ENCODE measurements around the gene MLLT3.

DNA sequence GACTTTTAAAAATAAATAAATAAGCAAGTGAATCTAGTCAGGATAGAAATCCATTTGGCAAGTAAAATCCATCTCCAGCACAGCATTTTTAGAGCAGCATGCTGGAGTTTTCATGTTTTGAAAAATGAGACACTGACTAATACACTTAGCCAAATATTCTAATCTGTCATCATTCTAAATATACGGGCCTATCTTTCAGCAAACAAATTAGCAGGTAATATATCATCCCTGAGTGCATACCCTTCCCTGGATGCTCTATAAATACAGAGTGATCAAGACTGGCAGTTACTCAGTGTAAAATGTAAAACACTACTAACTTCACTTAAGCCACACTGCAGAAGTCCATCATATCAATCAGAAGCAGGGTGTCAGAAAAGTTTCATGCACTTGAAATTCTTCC, 58.4 kb downstream of the MLLT3 start:
- TF ChIP-seq, protein P1, sequence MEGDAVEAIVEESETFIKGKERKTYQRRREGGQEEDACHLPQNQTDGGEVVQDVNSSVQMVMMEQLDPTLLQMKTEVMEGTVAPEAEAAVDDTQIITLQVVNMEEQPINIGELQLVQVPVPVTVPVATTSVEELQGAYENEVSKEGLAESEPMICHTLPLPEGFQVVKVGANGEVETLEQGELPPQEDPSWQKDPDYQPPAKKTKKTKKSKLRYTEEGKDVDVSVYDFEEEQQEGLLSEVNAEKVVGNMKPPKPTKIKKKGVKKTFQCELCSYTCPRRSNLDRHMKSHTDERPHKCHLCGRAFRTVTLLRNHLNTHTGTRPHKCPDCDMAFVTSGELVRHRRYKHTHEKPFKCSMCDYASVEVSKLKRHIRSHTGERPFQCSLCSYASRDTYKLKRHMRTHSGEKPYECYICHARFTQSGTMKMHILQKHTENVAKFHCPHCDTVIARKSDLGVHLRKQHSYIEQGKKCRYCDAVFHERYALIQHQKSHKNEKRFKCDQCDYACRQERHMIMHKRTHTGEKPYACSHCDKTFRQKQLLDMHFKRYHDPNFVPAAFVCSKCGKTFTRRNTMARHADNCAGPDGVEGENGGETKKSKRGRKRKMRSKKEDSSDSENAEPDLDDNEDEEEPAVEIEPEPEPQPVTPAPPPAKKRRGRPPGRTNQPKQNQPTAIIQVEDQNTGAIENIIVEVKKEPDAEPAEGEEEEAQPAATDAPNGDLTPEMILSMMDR (IDR thresholded peaks at IDR 0.05): no peak
- no peak for TF ChIP-seq POLR2A (IDR thresholded peaks at IDR 0.05)
- TF ChIP-seq EP300 (IDR thresholded peaks at IDR 0.05): no peak
